ENCODE measurements around the gene ATXN2. TPM values are rescaled to one million over a fixed set of nuclear protein-coding genes. Genes with fewer than 3 reads are reported as not detected.
A peak's percentile ranks its signal among the peaks of the same experiment; 100 is the strongest.
"Not testable (repeated sequence)": the region's sequence is repeated elsewhere in the genome, so short reads cannot be mapped to it uniquely, and the experiment has no call there.

ATXN2 gene
- total RNA-seq, 1 experiment from 2014 or later, result 22.7 TPM

DNA sequence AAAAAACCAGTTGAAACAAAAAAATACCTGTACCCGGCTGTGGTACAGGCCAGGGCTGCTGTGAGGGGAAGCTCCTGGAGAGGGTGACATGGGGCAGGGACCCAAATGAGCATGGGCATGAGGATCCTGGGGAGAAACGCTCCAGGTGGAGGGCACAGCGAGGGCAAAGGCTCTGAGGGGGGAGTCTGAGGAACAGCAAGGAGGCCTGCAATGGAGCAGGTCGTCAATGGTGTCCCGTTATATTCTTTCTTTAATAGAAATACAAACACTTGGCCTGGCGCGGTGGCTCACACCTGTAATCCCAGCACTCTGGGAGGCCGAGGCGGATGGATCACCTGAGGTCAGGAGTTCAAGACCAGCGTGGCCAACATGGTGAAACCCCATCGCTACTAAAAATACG is 1.9 kb upstream of the ATXN2 start:
- in situ Hi-C loops (cut with HindIII; ENCODE audit: low sequenced_read_pairs); DNase-seq (ENCODE audit: low spot score): not testable (repeated sequence)

DNA sequence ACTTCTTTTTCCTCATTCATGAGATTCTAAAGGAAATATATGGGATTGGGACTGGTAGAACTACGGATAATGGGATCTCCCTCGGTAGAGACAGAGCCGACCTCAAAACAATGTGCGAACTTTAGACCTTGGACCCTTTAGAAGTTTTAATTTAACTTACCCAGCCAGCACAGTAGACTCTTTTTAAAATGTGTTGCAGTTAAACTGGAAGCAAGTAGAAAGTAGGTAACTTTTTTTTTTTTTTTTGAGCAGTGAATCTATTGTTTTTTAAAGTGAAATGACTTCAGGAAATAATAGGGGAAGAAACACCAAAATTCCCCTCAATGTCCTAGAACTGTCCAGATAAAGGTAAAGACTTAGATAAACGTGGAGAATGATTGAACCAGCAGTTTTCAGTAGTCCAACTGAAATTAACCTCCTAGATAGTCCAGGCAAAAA is 1.1 kb upstream of the ATXN2 start:
- no peak for DNase-seq (ENCODE audit: low spot score)
- in situ Hi-C loops (cut with HindIII; ENCODE audit: low sequenced_read_pairs), result no loop called here

DNA sequence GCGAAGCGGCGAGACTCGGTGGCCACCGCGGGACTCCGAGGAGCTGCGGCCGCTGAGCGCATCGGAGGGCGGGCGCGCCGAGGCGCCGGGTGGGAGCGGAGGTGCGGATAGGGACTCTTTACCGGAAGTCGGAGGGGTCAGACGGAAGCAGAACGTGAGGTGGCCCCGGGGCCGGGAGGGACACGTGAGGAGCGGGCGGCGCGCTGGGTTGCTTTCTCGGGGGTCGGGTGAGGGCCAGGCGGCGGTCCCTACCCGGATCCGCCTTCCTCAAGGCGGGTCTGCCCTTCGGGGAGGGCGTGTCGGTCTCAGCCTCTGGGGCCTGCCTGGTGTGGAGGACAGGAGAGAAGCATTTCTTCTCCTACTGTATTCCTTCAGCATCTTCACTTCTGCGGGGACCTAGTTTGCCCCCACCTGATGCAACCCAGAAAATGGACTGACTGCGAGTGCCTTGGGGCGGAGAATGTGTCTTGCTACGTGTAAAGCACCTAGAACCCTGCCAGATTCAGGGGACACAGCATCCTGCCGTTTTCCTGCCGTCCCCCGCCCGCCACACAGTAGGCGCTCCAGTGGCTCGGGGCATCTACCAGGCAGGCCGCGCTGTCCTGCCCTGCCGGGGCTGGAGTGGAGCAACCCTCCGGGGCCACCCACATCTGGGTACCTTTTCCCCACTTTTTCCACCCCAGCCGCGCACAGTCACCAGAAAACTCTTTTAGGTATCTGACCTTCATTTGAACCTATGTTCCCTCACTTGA is 514 bp upstream of the ATXN2 start:
- peak; percentile 80 for DNase-seq (ENCODE audit: low spot score)
- in situ Hi-C loops (cut with HindIII; ENCODE audit: low sequenced_read_pairs), result loop anchor here (25.0 kb wide), 1 partner anchor 88 kb away; the partner anchor contains the start of genes ACAD10 and BRAP

GRCh38 chr12:111597831-111598636 is 1.1 kb downstream of the ATXN2 start:
- in situ Hi-C loops (cut with HindIII; ENCODE audit: low sequenced_read_pairs), result loop anchor here (25.0 kb wide), 1 partner anchor 89 kb away; the partner anchor contains the start of genes ACAD10 and BRAP
- DNase-seq (ENCODE audit: low spot score), result peak; percentile 43

DNA sequence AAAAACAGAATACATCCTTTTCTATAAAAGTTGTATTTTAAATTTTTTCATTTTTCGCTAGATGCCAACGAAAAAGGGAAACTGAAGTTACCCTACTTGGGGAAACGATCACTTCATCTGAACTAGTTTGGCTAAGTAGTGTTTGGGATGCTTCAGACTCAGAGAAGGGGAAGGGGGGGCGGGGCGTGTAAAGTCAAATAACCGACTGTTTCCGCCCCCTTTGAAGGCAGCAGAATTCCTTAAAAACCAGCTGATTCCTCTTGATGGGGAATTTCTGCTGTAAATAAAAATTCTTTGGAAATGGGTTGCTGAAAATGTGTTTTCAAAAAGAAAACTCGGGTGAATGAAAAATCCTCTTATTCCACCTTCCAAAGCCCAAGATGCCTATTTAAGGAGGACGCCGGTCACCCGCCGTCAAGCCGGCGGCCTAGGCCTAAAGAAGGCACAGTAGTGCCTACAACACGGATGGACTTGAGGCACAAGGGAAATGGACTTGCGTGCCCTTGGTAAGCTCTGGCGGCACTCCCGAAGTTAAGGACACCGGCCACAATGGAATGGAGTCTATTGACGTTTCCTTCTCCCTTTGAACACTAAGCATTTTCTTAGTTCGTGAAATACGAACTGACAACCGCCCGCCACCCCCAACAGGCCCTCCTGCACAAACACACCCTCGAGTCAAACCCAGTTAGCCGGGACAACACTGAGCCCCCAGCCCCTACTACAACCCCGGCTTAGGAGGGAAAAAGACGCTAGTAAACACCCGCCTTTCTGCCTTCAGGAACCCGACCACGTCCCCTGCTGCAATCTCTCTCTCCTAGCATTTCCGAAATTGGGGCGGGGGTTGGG is 1.9 kb downstream of the ATXN2 start:
- DNase-seq (ENCODE audit: low spot score), result peak; percentile 73
- in situ Hi-C loops (cut with HindIII; ENCODE audit: low sequenced_read_pairs), result loop anchor here (25.0 kb wide), 1 partner anchor 90 kb away; the partner anchor contains the start of genes ACAD10 and BRAP

DNA sequence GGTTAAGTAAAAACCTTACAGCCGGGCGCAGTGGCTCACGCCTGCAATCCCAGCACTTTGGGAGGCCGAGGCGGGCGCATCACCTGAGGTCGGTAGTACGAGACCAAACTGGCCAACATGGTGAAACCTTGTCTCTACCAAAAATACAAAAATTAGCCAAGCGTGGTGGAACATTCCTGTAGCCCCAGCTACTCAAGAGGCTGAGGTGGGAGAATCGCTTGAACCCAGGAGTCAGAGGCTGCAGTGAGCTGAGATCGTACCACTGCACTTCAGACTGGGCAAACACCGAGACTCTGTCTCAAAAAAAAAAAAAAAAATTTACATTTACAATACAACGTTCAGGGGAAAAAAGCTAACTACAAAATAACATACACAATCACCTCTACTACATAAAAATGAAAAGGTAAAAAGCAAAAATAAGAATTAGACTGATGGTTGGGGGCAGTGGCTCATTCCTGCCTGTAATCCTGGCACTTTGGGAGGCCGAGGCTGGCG is 3.7 kb downstream of the ATXN2 start:
- DNase-seq (ENCODE audit: low spot score), result not testable (repeated sequence)
- in situ Hi-C loops (cut with HindIII; ENCODE audit: low sequenced_read_pairs), result loop anchor here (25.0 kb wide), 1 partner anchor 92 kb away; the partner anchor contains the start of genes ACAD10 and BRAP

DNA sequence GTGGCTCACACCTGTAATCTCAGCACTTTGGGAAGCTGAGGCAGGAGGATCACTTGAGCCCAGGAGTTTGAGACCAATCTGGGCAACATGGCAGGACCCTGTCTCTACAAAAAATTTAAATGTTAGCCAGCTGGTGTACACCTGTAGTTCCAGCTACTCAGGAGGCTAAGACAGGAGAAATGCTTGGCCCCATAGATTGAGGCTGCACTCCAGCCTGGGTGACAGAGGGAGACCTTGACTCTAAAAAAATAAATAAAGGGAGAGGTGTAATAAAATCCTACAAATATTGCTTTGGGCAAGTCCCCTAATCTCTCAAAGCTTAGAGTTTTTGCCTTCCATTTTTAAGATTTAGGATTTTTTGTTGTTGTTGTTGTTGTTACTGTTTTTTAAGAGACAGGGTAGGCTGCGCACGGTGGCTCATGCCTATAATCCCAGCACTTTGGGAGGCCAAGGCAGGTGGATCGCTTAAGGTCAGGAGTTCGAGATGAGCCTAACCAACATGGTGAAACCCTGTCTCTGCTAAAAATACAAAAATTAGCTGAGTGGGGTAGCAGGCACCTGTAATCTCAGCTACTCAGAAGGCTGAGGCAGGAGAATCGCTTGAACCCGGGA is 7.6 kb downstream of the ATXN2 start:
- in situ Hi-C loops (cut with HindIII; ENCODE audit: low sequenced_read_pairs), result loop anchor here (25.0 kb wide), 1 partner anchor 96 kb away; the partner anchor contains the start of genes ACAD10 and BRAP
- DNase-seq (ENCODE audit: low spot score), result not testable (repeated sequence)

- DNase-seq (ENCODE audit: low spot score), result no peak
- in situ Hi-C loops (cut with HindIII; ENCODE audit: low sequenced_read_pairs), result loop anchor here (25.0 kb wide), 1 partner anchor 97 kb away; the partner anchor contains the start of genes ACAD10 and BRAP
Measured at GRCh38 chr12:111590552-111590951, 8.6 kb downstream of the ATXN2 start.

- in situ Hi-C loops (cut with HindIII; ENCODE audit: low sequenced_read_pairs), result loop anchor here (25.0 kb wide), 1 partner anchor 98 kb away; the partner anchor contains the start of genes ACAD10 and BRAP
- no peak for DNase-seq (ENCODE audit: low spot score)
Measured at GRCh38 chr12:111589601-111590000, 9.5 kb downstream of the ATXN2 start.

DNA sequence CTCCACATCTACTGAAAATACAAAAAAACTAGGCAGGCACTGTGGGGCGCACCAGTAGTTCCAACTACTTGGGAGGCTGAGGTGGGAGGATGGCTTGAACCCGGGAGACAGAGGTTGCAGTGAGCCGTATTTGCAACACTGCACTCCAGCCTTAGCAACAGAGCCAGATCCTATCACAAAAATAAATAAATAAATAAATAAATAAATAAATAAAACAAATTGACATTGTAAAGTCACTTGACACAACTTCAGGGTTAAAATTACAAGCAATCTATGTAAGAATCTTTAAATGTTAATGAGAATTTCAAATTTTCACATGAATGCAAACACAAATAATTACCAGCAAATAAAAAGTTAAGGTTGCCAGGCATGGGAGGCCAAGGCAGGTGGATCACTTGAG is 11.1 kb downstream of the ATXN2 start:
- in situ Hi-C loops (cut with HindIII; ENCODE audit: low sequenced_read_pairs), result loop anchor here (25.0 kb wide), 1 partner anchor 99 kb away; the partner anchor contains the start of genes ACAD10 and BRAP
- no peak for DNase-seq (ENCODE audit: low spot score)

DNA sequence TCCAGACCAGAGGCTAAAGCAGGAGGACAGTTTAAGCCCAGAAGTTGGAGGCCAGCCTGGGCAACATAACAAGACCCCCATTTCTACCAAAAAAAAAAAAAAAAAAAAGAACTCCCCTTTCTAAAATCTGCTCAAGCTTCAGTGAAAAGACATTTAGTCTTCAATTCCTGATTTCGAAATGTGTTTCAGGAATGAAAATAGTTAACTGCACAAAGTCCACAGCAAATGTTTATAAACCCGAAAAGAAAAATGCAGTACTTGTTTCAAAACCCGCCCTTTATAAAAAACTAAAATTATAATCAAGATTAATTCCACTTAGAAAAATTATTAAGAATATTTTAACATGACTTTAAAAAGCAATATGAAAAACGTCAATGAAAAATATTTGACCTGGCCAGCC is 12.1 kb downstream of the ATXN2 start:
- in situ Hi-C loops (cut with HindIII; ENCODE audit: low sequenced_read_pairs), result loop anchor here (25.0 kb wide), 1 partner anchor 100 kb away; the partner anchor contains the start of genes ACAD10 and BRAP
- DNase-seq (ENCODE audit: low spot score), result no peak

DNA sequence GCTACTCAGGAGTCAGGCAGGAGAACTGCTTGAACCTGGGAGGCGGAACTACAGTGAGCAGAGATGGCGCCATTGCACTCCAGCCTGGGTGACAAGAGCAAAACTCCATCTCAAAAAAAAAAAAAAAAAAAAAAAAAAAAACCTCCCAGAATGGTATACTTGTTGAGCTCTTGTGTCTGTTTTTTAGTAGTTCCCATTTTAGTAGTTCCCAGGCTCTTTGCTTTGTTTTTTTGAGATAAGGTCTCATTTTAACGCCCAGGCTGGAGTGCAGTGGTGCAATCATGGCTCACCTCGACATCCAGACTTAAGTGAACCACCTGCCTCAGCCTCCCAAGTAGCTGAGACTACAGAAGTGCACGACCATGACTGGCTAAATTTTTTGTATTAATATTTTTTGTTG is 13.4 kb downstream of the ATXN2 start:
- in situ Hi-C loops (cut with HindIII; ENCODE audit: low sequenced_read_pairs), result loop anchor here (25.0 kb wide), 1 partner anchor 102 kb away; the partner anchor contains the start of genes ACAD10 and BRAP
- no peak for DNase-seq (ENCODE audit: low spot score)

DNA sequence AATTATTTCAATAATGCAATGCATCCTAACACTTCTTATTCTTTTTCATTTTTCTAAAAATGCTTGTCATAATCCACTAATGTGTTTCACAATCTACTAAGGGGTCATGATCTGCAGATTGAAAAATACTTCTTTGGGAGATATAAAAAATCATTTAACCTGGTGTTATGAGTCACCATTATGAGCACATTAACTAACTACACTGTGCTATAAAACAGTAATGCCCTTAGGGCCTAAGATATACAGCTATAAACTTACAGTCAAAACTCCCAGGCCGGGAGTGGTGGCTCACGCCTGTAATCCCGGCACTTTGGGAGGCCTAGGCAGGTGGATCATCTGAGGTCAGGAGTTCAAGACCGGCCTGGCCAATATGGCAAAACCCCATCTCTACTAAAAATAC is 14.2 kb downstream of the ATXN2 start:
- in situ Hi-C loops (cut with HindIII; ENCODE audit: low sequenced_read_pairs), result loop anchor here (25.0 kb wide), 1 partner anchor 102 kb away; the partner anchor contains the start of genes ACAD10 and BRAP
- DNase-seq (ENCODE audit: low spot score), result no peak

DNA sequence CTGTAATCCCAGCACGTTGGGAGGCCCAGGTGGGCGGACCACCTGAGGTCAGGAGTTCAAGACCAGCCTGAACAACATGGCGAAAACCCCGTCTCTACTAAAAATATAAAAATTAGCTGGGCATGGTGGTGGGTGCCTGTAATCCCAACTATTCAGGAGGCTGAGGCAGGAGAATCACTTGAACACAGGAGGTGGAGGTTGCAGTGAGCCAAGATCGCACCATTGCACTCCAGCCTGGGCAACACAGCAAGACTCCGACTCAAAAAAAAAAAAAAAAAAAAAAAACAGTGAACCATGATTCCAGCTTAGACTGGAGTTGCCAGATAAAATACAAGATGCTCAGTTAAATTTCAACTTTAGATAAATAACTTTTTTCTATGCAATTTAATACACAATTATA is 15.6 kb downstream of the ATXN2 start:
- in situ Hi-C loops (cut with HindIII; ENCODE audit: low sequenced_read_pairs), result loop anchor here (25.0 kb wide), 1 partner anchor 104 kb away; the partner anchor contains the start of genes ACAD10 and BRAP
- not testable (repeated sequence) for DNase-seq (ENCODE audit: low spot score)

DNA sequence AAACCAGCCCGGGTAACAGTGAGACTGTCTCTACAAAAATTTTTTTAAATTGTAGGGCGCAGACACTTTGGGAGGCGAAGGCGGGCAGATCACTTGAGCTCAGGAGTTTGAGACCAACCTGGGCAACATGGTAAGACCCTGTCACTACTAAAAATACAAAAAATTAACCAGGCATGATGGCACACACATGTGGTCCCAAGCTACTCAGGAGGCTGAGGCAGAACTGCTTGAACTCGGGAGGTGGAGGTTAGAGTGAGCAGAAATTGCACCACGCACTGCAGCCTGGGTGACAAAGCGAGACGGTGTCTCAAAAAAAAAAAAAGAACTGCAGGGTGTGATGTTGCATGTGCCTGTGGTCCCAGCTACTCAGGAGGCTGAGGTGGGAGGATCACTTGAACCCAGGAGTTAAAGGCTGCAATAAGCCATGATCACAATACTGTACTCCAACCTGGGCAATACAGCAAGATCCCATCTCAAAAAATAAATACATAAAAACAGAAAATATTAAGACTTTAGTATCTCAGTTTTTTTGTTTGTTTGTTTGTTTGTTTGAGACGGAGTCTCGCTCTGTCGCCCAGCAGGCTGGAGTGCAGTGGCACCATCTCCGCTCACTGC is 16.9 kb downstream of the ATXN2 start:
- no peak for DNase-seq (ENCODE audit: low spot score)
- in situ Hi-C loops (cut with HindIII; ENCODE audit: low sequenced_read_pairs), result loop anchor here (25.0 kb wide), 1 partner anchor 105 kb away; the partner anchor contains the start of genes ACAD10 and BRAP

- DNase-seq (ENCODE audit: low spot score), result no peak
- in situ Hi-C loops (cut with HindIII; ENCODE audit: low sequenced_read_pairs), result loop anchor here (25.0 kb wide), 1 partner anchor 106 kb away; the partner anchor contains the start of genes ACAD10 and BRAP
Measured at GRCh38 chr12:111581434-111582132, 17.5 kb downstream of the ATXN2 start.

GRCh38 chr12:111580737-111581136 is 18.4 kb downstream of the ATXN2 start:
- in situ Hi-C loops (cut with HindIII; ENCODE audit: low sequenced_read_pairs), result loop anchor here (25.0 kb wide), 1 partner anchor 107 kb away; the partner anchor contains the start of genes ACAD10 and BRAP
- no peak for DNase-seq (ENCODE audit: low spot score)

Data from G401 (cell line).